Measurements from ENCODE around the gene TLE1.

DNA sequence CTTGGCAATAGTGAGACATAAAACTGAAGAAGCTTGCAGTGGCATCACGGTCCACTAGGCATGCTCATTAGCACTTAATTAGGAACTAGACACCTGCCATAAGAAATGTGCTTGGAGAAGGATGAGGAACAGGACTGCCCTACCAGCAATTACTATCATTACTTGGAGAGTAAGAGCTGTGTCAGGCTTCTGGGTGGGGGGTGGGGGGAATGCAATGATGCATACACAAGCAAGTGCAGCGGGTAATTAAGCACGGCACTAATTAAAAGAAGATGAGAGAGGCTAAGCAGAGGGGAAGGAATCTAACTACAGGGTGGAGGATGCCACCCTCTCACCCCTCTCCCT, 53.1 kb downstream of the TLE1 start:
- TF ChIP-seq, protein P1, sequence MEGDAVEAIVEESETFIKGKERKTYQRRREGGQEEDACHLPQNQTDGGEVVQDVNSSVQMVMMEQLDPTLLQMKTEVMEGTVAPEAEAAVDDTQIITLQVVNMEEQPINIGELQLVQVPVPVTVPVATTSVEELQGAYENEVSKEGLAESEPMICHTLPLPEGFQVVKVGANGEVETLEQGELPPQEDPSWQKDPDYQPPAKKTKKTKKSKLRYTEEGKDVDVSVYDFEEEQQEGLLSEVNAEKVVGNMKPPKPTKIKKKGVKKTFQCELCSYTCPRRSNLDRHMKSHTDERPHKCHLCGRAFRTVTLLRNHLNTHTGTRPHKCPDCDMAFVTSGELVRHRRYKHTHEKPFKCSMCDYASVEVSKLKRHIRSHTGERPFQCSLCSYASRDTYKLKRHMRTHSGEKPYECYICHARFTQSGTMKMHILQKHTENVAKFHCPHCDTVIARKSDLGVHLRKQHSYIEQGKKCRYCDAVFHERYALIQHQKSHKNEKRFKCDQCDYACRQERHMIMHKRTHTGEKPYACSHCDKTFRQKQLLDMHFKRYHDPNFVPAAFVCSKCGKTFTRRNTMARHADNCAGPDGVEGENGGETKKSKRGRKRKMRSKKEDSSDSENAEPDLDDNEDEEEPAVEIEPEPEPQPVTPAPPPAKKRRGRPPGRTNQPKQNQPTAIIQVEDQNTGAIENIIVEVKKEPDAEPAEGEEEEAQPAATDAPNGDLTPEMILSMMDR (IDR thresholded peaks at IDR 0.05) = no peak
- TF ChIP-seq POLR2A (IDR thresholded peaks at IDR 0.05) (no peak), EP300 (IDR thresholded peaks at IDR 0.05) (no peak)

Data from stomach (tissue), 4 donors.